PC-3 (cell line): Measurements from ENCODE around the gene GYPC.

Experiments
- CTCF ChIP-seq: fragments of 300-600 bp; sonication (generic); conservative IDR thresholded peaks from 2 replicates; pipeline ENCODE4 v1.5.1; 2017; ENCODE audit warnings: antibody characterized with exemption, low read depth, mild to moderate bottlenecking, low read length
- EZH2phosphoT487 ChIP-seq: fragments of 300-600 bp; sonication (generic); IDR thresholded peaks from 2 replicates; pipeline ENCODE4 v1.6.1; 2018; ENCODE audit warnings: mild to moderate bottlenecking, antibody characterized with exemption, low read length, borderline replicate concordance

GRCh38 chr2:126657636-126658318 is 1.8 kb downstream of the GYPC start:
- no peak for TF ChIP-seq CTCF
- no peak for TF ChIP-seq EZH2phosphoT487
